HL-60 (cell line): ENCODE results near the gene COL16A1.

Experiments
- CTCF ChIP-seq: IDR thresholded peaks from one replicate; pipeline ENCODE4 v1.5.1; 2011; ENCODE audit warnings: low read length, control low read depth, inconsistent platforms; ENCODE audit not compliant: insufficient read depth
- POLR2AphosphoS5 ChIP-seq: IDR thresholded peaks from 2 replicates; pipeline ENCODE4 v1.6.1; 2012; ENCODE audit warnings: low read depth
- REST ChIP-seq: IDR thresholded peaks from 2 replicates; pipeline ENCODE4 v1.6.1; 2012; ENCODE audit warnings: low read depth; ENCODE audit not compliant: insufficient replicate concordance

GRCh38 chr1:31644560-31645273, 59.1 kb downstream of the COL16A1 start, which contains the start of gene PEF1:
- no peak for TF ChIP-seq CTCF
- TF ChIP-seq POLR2AphosphoS5, result peak; percentile 79
- peak; percentile 19 for TF ChIP-seq REST
